CD14-positive monocyte (primary cell): ENCODE results near the gene CCDC178. TPM values are rescaled to one million over a fixed set of nuclear protein-coding genes. Genes with fewer than 3 reads are reported as not detected.
"Not testable (repeated sequence)": the region's sequence is repeated elsewhere in the genome, so short reads cannot be mapped to it uniquely, and the experiment has no call there.

Experiments used
- DNase-seq, 3 donors: peaks; one replicate each; pipeline ENCODE4 v3.0.0-alpha.2; 2011 to 2022
- H2AFZ ChIP-seq: 2 replicates; pipeline ENCODE4 v1.6.0; 2012; ENCODE audit warnings: mild to moderate bottlenecking, low read depth, low read length, inconsistent platforms; ENCODE audit not compliant: insufficient read depth, poor library complexity, severe bottlenecking
- H3K27ac ChIP-seq, 2 donors: 1 replicate in 1 of 2; 2 replicates in 1 of 2; pipeline ENCODE4 v1.5.1; 2012 to 2013; ENCODE audit warnings: low read length in 2 of 2, control low read depth in 1 of 2, inconsistent platforms in 1 of 2, low read depth in 1 of 2, mild to moderate bottlenecking in 1 of 2
- H3K27me3 ChIP-seq, 2 donors: one replicate each; pipeline versions ENCODE4 v1.6.0 to v1.6.1; 2011 to 2013; ENCODE audit warnings: low read length in 2 of 2; ENCODE audit not compliant: control insufficient read depth in 2 of 2, insufficient read depth in 2 of 2
- H3K36me3 ChIP-seq, 2 donors: replicated peaks in 1 of 2; 1 replicate in 1 of 2; 2 replicates in 1 of 2; pipeline versions ENCODE4 v1.5.1 to v1.6.1; 2012 to 2013; ENCODE audit warnings: low read length in 2 of 2, control low read depth in 1 of 2, inconsistent platforms in 1 of 2, mild to moderate bottlenecking in 1 of 2; ENCODE audit not compliant: insufficient read depth in 2 of 2, control insufficient read depth in 1 of 2
- H3K4me1 ChIP-seq, 2 donors: 1 replicate in 1 of 2; 2 replicates in 1 of 2; pipeline versions ENCODE4 v1.5.1 to v1.6.1; 2012 to 2013; ENCODE audit warnings: low read length in 2 of 2, control low read depth in 1 of 2, inconsistent platforms in 1 of 2, mild to moderate bottlenecking in 1 of 2, moderate library complexity in 1 of 2; ENCODE audit not compliant: insufficient read depth in 2 of 2, control insufficient read depth in 1 of 2
- H3K4me2 ChIP-seq: replicated peaks from 2 replicates; pipeline ENCODE3; 2012; ENCODE audit warnings: low read length, moderate library complexity, mild to moderate bottlenecking; ENCODE audit not compliant: poor library complexity, severe bottlenecking; ENCODE audit errors: extremely low read depth
- H3K4me3 ChIP-seq, 3 experiments: fragments of 200-600 bp in 1 of 3; sonication (generic) in 1 of 3; replicated peaks in 1 of 3; 1 replicate in 2 of 3; 2 replicates in 1 of 3; pipeline ENCODE4 v1.5.1; 2011 to 2013; ENCODE audit warnings: low read length in 3 of 3, mild to moderate bottlenecking in 3 of 3, control low read depth in 2 of 3, low read depth in 2 of 3, inconsistent platforms in 1 of 3, moderate library complexity in 1 of 3
- H3K79me2 ChIP-seq: 2 replicates; pipeline ENCODE4 v1.6.0; 2012; ENCODE audit warnings: mild to moderate bottlenecking, control low read depth, inconsistent platforms, low read length, moderate library complexity; ENCODE audit not compliant: insufficient read depth
- H3K9ac ChIP-seq: 2 replicates; pipeline ENCODE4 v1.6.0; 2017; ENCODE audit warnings: low read length, mild to moderate bottlenecking; ENCODE audit not compliant: insufficient read depth, poor library complexity, severe bottlenecking
- H3K9me3 ChIP-seq, 2 donors: replicated peaks in 1 of 2; 1 replicate in 1 of 2; 2 replicates in 1 of 2; pipeline versions ENCODE4 v1.5.1 to v1.6.1; 2012 to 2013; ENCODE audit warnings: low read length in 2 of 2, control low read depth in 1 of 2; ENCODE audit not compliant: control insufficient read depth in 1 of 2, insufficient read depth in 1 of 2
- H4K20me1 ChIP-seq: 2 replicates; pipeline ENCODE4 v1.6.0; 2012; ENCODE audit warnings: mild to moderate bottlenecking, low read length, control low read depth, moderate library complexity; ENCODE audit not compliant: insufficient read depth
- H3K27ac Mint-ChIP-seq, 7 donors: one replicate each; pipeline ENCODE4 v1.8.0; 2020; ENCODE audit warnings: mild to moderate bottlenecking in 7 of 7, mixed read lengths in 7 of 7, moderate library complexity in 6 of 7, inconsistent platforms in 2 of 7
- H3K27me3 Mint-ChIP-seq, 3 donors: one replicate each; pipeline ENCODE4 v1.8.0; 2021 to 2022; ENCODE audit warnings: low read depth in 3 of 3, mild to moderate bottlenecking in 3 of 3, mixed read lengths in 3 of 3, moderate library complexity in 3 of 3, inconsistent platforms in 1 of 3
- H3K36me3 Mint-ChIP-seq, 2 donors: one replicate each; pipeline ENCODE4 v1.8.0; 2020; ENCODE audit warnings: mixed read lengths in 2 of 2, inconsistent platforms in 1 of 2, mild to moderate bottlenecking in 1 of 2
- H3K4me1 Mint-ChIP-seq: one replicate; pipeline ENCODE4 v1.8.0; 2020; ENCODE audit warnings: mild to moderate bottlenecking, mixed read lengths
- H3K4me3 Mint-ChIP-seq, 2 donors: one replicate each; pipeline ENCODE4 v1.8.0; 2020; ENCODE audit warnings: mild to moderate bottlenecking in 2 of 2, mixed read lengths in 2 of 2, moderate library complexity in 1 of 2
- H3K9me3 Mint-ChIP-seq, 7 donors: one replicate each; pipeline ENCODE4 v1.8.0; 2020 to 2022; ENCODE audit warnings: mixed read lengths in 7 of 7, mild to moderate bottlenecking in 6 of 7, moderate library complexity in 6 of 7, inconsistent platforms in 2 of 7
- CTCF ChIP-seq: fragments of 200-600 bp; IDR thresholded peaks from one replicate; pipeline ENCODE4 v1.8.0; 2022; ENCODE audit warnings: antibody characterized with exemption, mild to moderate bottlenecking
- WGBS: methylation state at CpG from one replicate; pipeline ENCODE4 v1.1.5; 2013; ENCODE audit warnings: missing lambda C conversion rate; ENCODE audit not compliant: insufficient coverage; 5-methylcytosine and 5-hydroxymethylcytosine counted together
- intact Hi-C, 2 donors: fragments of 100-400 bp; cut with micrococcal nuclease; formaldehyde crosslinking; loops; one replicate each; pipeline versions ENCODE4 v1.15.0 to v1.15.1; 2023
- polyA plus RNA-seq, 3 donors: library from polyadenylated mRNA; depleted of rRNA in 1 of 3; unstranded in 2 of 3; stranded (reverse) in 1 of 3; fragments of 300-500 nt in 2 of 3; fragments of >200 nt in 1 of 3; fragmentation: Illumina TruSeq in 2 of 3; gene quantifications; 1 replicate in 2 of 3; 2 replicates in 1 of 3; pipeline ENCODE4 v1.2.3, GENCODE V29; 2012 to 2021

Gene CCDC178
- polyA plus RNA-seq, 3 donors, result not detected

- Histone ChIP-seq H3K9me3 (no peaks in the 10 kb centered on the region), H3K27me3 (no peaks in the 10 kb centered on the region), H4K20me1 (no peaks in the 10 kb centered on the region), H3K36me3 (no peaks in the 10 kb centered on the region), H3K4me3 (no peak overlapping the region), H2AFZ (no peak overlapping the region), H3K4me1 (no peaks in the 10 kb centered on the region), H3K27ac (no peak overlapping the region), H3K4me2 (no peak overlapping the region), H3K9ac (no peak overlapping the region), H3K79me2 (no peaks in the 10 kb centered on the region)
- DNase-seq, result no peak
- Mint-ChIP-seq H3K4me1 (no peaks in the 10 kb centered on the region), H3K27ac (no peak overlapping the region), H3K27me3 (peaks cover 2 to 9% (median 4%) of the 10 kb centered on the region in 3 donors), H3K4me3 (no peak overlapping the region), H3K36me3 (no peaks in the 10 kb centered on the region), H3K9me3 (peaks cover 0 to 6% (median 3%) of the 10 kb centered on the region in 7 donors)
- TF ChIP-seq CTCF, result no peak
- no CpG with 5 or more reads among the region's 2 CpGs for WGBS
- intact Hi-C loops, result no loop called here
These were observed 286.5 kb downstream of the CCDC178 start for GRCh38 chr18:33154049-33154448.

DNA sequence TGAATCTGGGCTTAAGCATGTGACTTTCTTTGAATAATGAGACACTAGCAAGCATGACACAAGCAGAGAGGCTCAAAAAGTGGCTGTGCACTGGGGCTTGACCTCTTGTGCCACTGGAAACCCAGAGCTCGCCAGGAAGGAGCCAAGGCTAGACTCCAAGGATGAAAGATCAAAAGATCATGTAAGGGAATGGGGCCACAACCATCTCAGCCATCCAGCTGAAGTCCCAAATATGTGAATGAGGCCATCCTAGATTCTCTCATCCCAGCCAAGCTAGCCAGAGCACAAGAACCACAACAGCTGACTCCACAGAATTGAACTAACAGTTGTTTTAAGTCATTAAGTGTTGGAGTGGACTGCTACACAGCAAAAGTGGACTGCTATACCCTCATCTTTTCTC, 288.1 kb downstream of the CCDC178 start:
- Histone ChIP-seq H3K27ac (no peak overlapping the region), H4K20me1 (no peaks in the 10 kb centered on the region), H3K9ac (no peak overlapping the region), H3K4me1 (no peaks in the 10 kb centered on the region), H3K79me2 (no peaks in the 10 kb centered on the region), H2AFZ (peak overlapping the region; percentile 35), H3K36me3 (no peaks in the 10 kb centered on the region), H3K4me3 (no peak overlapping the region), H3K4me2 (no peak overlapping the region), H3K9me3 (no peaks in the 10 kb centered on the region), H3K27me3 (no peaks in the 10 kb centered on the region)
- Mint-ChIP-seq H3K27ac (no peak overlapping the region), H3K36me3 (no peaks in the 10 kb centered on the region), H3K4me1 (peaks cover 3% of the 10 kb centered on the region), H3K27me3 (peaks cover 2 to 8% (median 4%) of the 10 kb centered on the region in 3 donors), H3K9me3 (peaks cover 0 to 9% (median 5%) of the 10 kb centered on the region in 7 donors), H3K4me3 (no peak overlapping the region)
- no peak for TF ChIP-seq CTCF
- WGBS, result 80% methylated on average over 1 of the region's 1 CpG
- no peak for DNase-seq
- intact Hi-C loops, result no loop called here

- H3K9me3 Mint-ChIP-seq, H3K4me3 ChIP-seq, H3K27me3 ChIP-seq, H3K4me2 ChIP-seq, H3K27ac ChIP-seq, H3K27me3 Mint-ChIP-seq, DNase-seq, H3K36me3 ChIP-seq, intact Hi-C loops, H4K20me1 ChIP-seq, H3K27ac Mint-ChIP-seq, H3K9me3 ChIP-seq, H3K4me3 Mint-ChIP-seq, H3K9ac ChIP-seq, H2AFZ ChIP-seq, H3K79me2 ChIP-seq, H3K36me3 Mint-ChIP-seq: not testable (repeated sequence)
- 95% methylated on average over 13 of the region's 25 CpGs for WGBS
- H3K4me1 ChIP-seq, result peaks cover 27 to 32% of the 10 kb centered on the region in 2 donors
- peaks cover 32% of the 10 kb centered on the region for H3K4me1 Mint-ChIP-seq
These were observed 292.7 kb downstream of the CCDC178 start for GRCh38 chr18:33147811-33148210.
